ENCODE measurements around the gene ZNF438.

Gene ZNF438

GRCh38 chr10:31011017-31011664 lies 20.5 kb downstream of the ZNF438 start:
- no peak for DNase-seq

- DNase-seq, result no peak
Observed at GRCh38 chr10:31010062-31010461, 21.6 kb downstream of the ZNF438 start.

- DNase-seq, result no peak
Observed at GRCh38 chr10:31005895-31006294, 25.8 kb downstream of the ZNF438 start.

- DNase-seq, result no peak
Observed at GRCh38 chr10:31004611-31005193, 27.0 kb downstream of the ZNF438 start.

GRCh38 chr10:31001740-31002139 lies 29.9 kb downstream of the ZNF438 start:
- DNase-seq, result no peak

- no peak for DNase-seq
Observed at GRCh38 chr10:31000867-31001266, 30.8 kb downstream of the ZNF438 start.

- no peak for DNase-seq
Observed at GRCh38 chr10:31000071-31000782, 31.4 kb downstream of the ZNF438 start.

GRCh38 chr10:30999070-30999712 lies 32.5 kb downstream of the ZNF438 start:
- DNase-seq, result peak; percentile 31

- no peak for DNase-seq
Observed at GRCh38 chr10:30997536-30998235, 34.0 kb downstream of the ZNF438 start.

- DNase-seq, result no peak
Observed at GRCh38 chr10:30996481-30997005, 35.1 kb downstream of the ZNF438 start.

GRCh38 chr10:30995081-30995770 lies 36.4 kb downstream of the ZNF438 start:
- DNase-seq, result no peak

GRCh38 chr10:30993155-30993554 lies 38.5 kb downstream of the ZNF438 start:
- no peak for DNase-seq

- no peak for DNase-seq
Observed at GRCh38 chr10:30992681-30993080, 39.0 kb downstream of the ZNF438 start.

- no peak for DNase-seq
Observed at GRCh38 chr10:30991647-30992011, 40.0 kb downstream of the ZNF438 start.

- no peak for DNase-seq
Observed at GRCh38 chr10:30990971-30991646, 40.6 kb downstream of the ZNF438 start.

- no peak for DNase-seq
Observed at GRCh38 chr10:30990351-30990750, 41.3 kb downstream of the ZNF438 start.

- no peak for DNase-seq
Observed at GRCh38 chr10:30988831-30989435, 42.7 kb downstream of the ZNF438 start.

GRCh38 chr10:30987463-30987862 lies 44.2 kb downstream of the ZNF438 start:
- DNase-seq, result no peak

- no peak for DNase-seq
Observed at GRCh38 chr10:30986053-30986555, 45.6 kb downstream of the ZNF438 start.

- no peak for DNase-seq
Observed at GRCh38 chr10:30985512-30985911, 46.2 kb downstream of the ZNF438 start.

Data from GDM1 (cell line).